GM12872 (cell line): ENCODE data around the gene GPC2.

ENCODE experiments used
- TF ChIP-seq, protein P1 (sequence below): IDR thresholded peaks from 3 replicates; pipeline ENCODE4 v1.5.1; 2011; ENCODE audit warnings: low read depth, mild to moderate bottlenecking, low read length, moderate library complexity; ENCODE audit not compliant: insufficient read depth

GPC2 gene

DNA sequence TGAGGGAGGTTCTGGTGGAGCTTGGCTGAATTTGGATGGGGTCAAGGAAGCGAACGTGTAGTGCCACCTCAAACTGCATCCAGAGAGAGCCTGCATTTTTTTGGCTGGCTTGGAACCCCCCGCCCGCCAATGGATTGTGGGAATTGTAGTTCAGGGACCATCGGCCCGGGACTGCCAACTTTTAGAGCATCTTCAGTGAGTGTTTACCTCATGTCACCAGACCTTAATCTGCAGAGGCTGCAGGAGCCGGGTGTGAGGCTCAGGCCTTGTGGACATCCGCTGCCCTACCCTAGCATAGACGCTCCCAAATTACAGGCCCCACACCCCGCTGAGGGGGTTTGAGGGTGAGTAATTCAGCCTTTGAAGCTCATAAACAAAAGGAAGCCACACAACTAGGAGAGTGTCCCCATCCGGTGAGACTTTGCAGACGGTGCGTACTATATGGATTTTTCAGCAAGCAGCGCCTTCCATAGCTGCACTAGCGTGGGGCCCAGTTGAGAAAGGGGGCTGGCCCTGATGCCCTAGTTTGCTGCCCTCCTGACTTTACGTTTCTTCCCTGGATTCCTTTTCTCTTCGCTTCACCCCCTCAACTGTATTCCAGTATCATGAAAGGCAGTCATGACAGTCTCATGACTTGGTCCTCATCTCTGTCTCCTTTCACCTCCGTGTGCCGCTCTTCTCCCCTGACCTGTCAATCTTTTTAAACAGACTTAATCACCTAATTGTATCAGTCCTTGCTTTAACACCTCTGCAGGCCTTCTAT lies 57.0 kb downstream of the GPC2 start:
- TF ChIP-seq, protein P1, sequence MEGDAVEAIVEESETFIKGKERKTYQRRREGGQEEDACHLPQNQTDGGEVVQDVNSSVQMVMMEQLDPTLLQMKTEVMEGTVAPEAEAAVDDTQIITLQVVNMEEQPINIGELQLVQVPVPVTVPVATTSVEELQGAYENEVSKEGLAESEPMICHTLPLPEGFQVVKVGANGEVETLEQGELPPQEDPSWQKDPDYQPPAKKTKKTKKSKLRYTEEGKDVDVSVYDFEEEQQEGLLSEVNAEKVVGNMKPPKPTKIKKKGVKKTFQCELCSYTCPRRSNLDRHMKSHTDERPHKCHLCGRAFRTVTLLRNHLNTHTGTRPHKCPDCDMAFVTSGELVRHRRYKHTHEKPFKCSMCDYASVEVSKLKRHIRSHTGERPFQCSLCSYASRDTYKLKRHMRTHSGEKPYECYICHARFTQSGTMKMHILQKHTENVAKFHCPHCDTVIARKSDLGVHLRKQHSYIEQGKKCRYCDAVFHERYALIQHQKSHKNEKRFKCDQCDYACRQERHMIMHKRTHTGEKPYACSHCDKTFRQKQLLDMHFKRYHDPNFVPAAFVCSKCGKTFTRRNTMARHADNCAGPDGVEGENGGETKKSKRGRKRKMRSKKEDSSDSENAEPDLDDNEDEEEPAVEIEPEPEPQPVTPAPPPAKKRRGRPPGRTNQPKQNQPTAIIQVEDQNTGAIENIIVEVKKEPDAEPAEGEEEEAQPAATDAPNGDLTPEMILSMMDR, result no peak
